ENCODE measurements around the gene PPP1R26. TPM values are rescaled to one million over a fixed set of nuclear protein-coding genes. Genes with fewer than 3 reads are reported as not detected.

PPP1R26 gene
- total and polyA plus RNA-seq, 2 experiments from 2014 or later, result 25.9 to 62.2 TPM

GRCh38 chr9:135492886-135493669 lies 13.5 kb downstream of the PPP1R26 start:
- no peak for DNase-seq (ENCODE audit: low read depth in 1 of 2, low spot score in 1 of 2)
- TF ChIP-seq CTCF (IDR thresholded peaks at IDR 0.05; ENCODE audit: low read depth, low read length), result no peak
- Histone ChIP-seq H3K27ac (no peak overlapping the region), H3K36me3 (no peaks in the 10 kb centered on the region), H3K27me3 (no peaks in the 10 kb centered on the region), H3K4me1 (ENCODE audit: low read depth) (no peaks in the 10 kb centered on the region), H3K4me3 (no peak overlapping the region), H3K9me3 (ENCODE audit: low read depth) (no peaks in the 10 kb centered on the region)

GRCh38 chr9:135494791-135495559 lies 15.4 kb downstream of the PPP1R26 start:
- Histone ChIP-seq H3K4me3 (no peak overlapping the region), H3K36me3 (no peaks in the 10 kb centered on the region), H3K27ac (no peak overlapping the region), H3K4me1 (ENCODE audit: low read depth) (peaks cover 4% of the 10 kb centered on the region), H3K9me3 (ENCODE audit: low read depth) (no peaks in the 10 kb centered on the region), H3K27me3 (no peaks in the 10 kb centered on the region)
- no peak for TF ChIP-seq CTCF (IDR thresholded peaks at IDR 0.05; ENCODE audit: low read depth, low read length)
- DNase-seq (ENCODE audit: low read depth in 1 of 2, low spot score in 1 of 2), result no peak

- H3K27ac ChIP-seq, result no peak overlapping the region
- DNase-seq (ENCODE audit: low read depth in 1 of 2, low spot score in 1 of 2), result no peak
- no peaks in the 10 kb centered on the region for H3K36me3 ChIP-seq
- H3K27me3 ChIP-seq, result no peaks in the 10 kb centered on the region
- TF ChIP-seq CTCF (IDR thresholded peaks at IDR 0.05; ENCODE audit: low read depth, low read length), result no peak
- no peak overlapping the region for H3K4me3 ChIP-seq
- peaks cover 11% of the 10 kb centered on the region for H3K4me1 ChIP-seq (ENCODE audit: low read depth)
- H3K9me3 ChIP-seq (ENCODE audit: low read depth), result no peaks in the 10 kb centered on the region
These were observed 19.0 kb downstream of the PPP1R26 start for GRCh38 chr9:135498381-135499126.

GRCh38 chr9:135499326-135500070 lies 19.9 kb downstream of the PPP1R26 start:
- Histone ChIP-seq H3K4me1 (ENCODE audit: low read depth) (peaks cover 11% of the 10 kb centered on the region), H3K36me3 (peaks cover 6% of the 10 kb centered on the region), H3K4me3 (peak overlapping the region; percentile 69), H3K27me3 (no peaks in the 10 kb centered on the region), H3K27ac (peak overlapping the region; percentile 58), H3K9me3 (ENCODE audit: low read depth) (no peaks in the 10 kb centered on the region)
- DNase-seq (ENCODE audit: low read depth in 1 of 2, low spot score in 1 of 2), result peak; percentile 95 to 97
- TF ChIP-seq CTCF (IDR thresholded peaks at IDR 0.05; ENCODE audit: low read depth, low read length), result no peak

GRCh38 chr9:135500071-135500524 lies 20.5 kb downstream of the PPP1R26 start:
- DNase-seq (ENCODE audit: low read depth in 1 of 2, low spot score in 1 of 2), result no peak
- peaks cover 10% of the 10 kb centered on the region for H3K36me3 ChIP-seq
- no peak for TF ChIP-seq CTCF (IDR thresholded peaks at IDR 0.05; ENCODE audit: low read depth, low read length)
- H3K9me3 ChIP-seq (ENCODE audit: low read depth), result no peaks in the 10 kb centered on the region
- no peaks in the 10 kb centered on the region for H3K27me3 ChIP-seq
- H3K4me3 ChIP-seq, result peak overlapping the region; percentile 69
- H3K4me1 ChIP-seq (ENCODE audit: low read depth), result peaks cover 11% of the 10 kb centered on the region
- peak overlapping the region; percentile 58 for H3K27ac ChIP-seq

Measured in cardiac muscle cell (in vitro differentiated cells and primary cell).